ENCODE data around the gene IL1R2.

IL1R2 gene

DNA sequence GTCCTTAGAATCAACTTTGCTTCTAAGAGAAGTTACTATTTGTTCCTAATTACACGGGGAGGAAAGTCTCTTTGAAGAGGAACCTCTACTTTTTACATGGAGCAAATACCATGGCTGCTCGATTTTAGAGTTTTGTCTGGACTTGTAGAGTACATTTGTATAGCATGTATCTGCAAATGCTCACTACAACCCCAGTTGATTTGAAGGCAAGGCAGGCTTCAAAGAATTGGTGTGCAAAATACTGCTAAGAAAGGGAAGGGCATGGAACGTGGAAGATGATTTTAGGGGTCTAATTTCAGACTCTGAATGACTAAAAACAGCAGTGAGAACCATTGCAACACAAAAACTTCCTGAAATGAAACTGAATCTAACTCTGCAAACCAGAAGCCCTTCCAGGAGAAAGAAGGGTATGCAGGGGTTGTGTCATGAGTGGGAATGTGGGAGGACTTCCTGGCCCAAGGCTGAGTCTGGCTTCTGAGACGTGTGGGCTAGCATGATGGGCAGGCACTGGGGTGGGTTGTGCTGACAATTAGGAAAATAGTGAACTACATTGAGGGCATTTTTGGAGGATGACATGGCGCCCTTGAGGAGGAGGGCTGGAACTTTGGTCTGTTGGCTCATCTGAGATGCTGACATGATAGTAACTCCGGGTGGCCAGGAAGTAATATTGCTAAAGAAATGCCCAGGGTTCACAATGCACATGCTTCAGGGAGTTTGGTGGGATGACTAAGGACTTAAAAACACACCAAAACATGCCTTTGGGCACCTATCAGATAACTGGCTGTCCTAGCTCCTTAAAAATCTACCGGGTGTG lies 18.9 kb upstream of the IL1R2 start:
- no peak for DNase-seq (ENCODE audit: low read depth)
- no peak for TF ChIP-seq CTCF (IDR thresholded peaks at IDR 0.05; ENCODE audit: control insufficient read depth, extremely low read depth, insufficient read depth)
- no peak overlapping the region for H3K4me3 ChIP-seq (ENCODE audit: low read depth, low read length)

- H3K4me3 ChIP-seq (ENCODE audit: low read depth, low read length): no peak overlapping the region
- no peak for DNase-seq (ENCODE audit: low read depth)
- no peak for TF ChIP-seq CTCF (IDR thresholded peaks at IDR 0.05; ENCODE audit: control insufficient read depth, extremely low read depth, insufficient read depth)
These were observed 17.1 kb upstream of the IL1R2 start for GRCh38 chr2:101974663-101975062.

DNA sequence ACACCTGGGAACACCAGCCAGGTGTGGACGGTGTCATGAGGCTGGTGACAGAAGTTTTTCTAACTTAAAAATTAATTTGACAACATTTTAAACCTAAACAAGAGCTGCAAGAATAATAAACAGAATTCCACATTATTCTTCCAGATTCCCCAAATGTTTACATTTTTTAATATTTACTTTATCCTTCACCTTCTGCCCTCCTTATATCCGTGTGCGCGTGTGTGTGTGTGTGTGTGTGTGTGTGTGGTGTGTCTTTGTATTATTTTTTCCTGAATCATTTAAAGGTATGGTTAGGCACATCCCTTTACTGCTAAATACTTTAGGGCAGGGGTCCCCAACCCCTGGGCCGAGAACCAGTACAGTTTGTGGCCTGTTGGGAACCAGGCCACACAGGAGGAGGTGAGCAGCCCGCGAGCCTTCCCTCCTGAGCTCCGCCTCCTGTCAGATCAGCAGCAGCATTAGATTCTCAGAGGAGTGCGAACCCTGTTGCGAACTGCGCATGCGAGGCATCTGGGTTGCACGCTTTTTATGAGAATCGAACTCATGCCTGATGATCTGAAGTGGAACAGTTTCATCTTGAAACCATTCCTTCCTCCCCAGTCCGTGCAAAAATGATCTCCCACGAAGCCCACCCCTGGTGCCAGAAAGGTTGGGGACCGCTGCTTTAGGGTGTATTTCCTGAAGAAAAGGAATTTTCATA lies 16.4 kb upstream of the IL1R2 start:
- H3K4me3 ChIP-seq (ENCODE audit: low read depth, low read length): no peak overlapping the region
- no peak for DNase-seq (ENCODE audit: low read depth)
- TF ChIP-seq CTCF (IDR thresholded peaks at IDR 0.05; ENCODE audit: control insufficient read depth, extremely low read depth, insufficient read depth): no peak

- H3K4me3 ChIP-seq (ENCODE audit: low read depth, low read length): no peak overlapping the region
- no peak for DNase-seq (ENCODE audit: low read depth)
- TF ChIP-seq CTCF (IDR thresholded peaks at IDR 0.05; ENCODE audit: control insufficient read depth, extremely low read depth, insufficient read depth): no peak
These were observed 14.9 kb upstream of the IL1R2 start for GRCh38 chr2:101976891-101977290.

DNA sequence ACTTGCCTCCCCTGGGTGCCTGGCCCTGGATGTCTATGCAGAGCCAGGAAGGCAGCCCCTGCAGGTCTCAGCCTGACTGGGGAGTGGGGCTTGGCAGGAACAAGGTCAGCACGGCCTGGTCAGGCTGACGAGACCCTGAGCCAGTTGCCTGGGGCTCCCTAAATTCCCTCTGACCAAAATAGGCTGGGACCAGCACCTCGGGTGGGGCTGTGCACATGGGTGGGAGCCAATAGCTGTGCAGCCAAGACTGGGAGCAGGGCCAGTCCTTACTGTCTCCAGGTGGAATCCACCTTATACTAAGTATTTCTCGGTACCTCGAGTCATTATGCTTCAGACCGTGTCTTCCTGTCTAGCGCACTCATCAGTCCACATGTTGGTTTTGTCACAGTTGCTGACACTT lies 11.4 kb upstream of the IL1R2 start:
- no peak for TF ChIP-seq CTCF (IDR thresholded peaks at IDR 0.05; ENCODE audit: control insufficient read depth, extremely low read depth, insufficient read depth)
- no peak for DNase-seq (ENCODE audit: low read depth)
- H3K4me3 ChIP-seq (ENCODE audit: low read depth, low read length): no peak overlapping the region

DNA sequence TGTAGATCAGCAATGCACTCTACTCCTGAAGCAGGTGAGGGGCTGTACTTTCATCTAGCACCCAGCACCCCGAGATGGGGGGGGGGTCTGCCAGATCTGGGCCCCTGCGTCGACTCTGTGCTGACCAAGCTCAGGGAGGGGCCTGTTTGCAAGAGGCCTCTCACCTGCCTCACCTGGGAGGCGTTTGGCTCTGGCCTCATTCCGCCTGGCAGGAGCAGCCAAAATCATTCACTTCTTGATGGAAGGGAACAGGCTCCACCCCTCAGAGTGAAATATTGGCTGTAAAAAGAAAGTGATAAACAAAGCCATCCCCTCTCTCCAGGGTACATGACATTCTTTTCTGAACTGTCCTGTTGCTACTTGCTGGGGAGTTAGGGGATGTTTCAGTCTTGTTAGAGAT lies 10.7 kb upstream of the IL1R2 start:
- H3K4me3 ChIP-seq (ENCODE audit: low read depth, low read length): no peak overlapping the region
- no peak for TF ChIP-seq CTCF (IDR thresholded peaks at IDR 0.05; ENCODE audit: control insufficient read depth, extremely low read depth, insufficient read depth)
- no peak for DNase-seq (ENCODE audit: low read depth)
